Renal cortical epithelial cell (primary cell): Measurements from ENCODE around the gene MALSU1. TPM values are rescaled to one million over a fixed set of nuclear protein-coding genes. Genes with fewer than 3 reads are reported as not detected.
A peak's percentile ranks its signal among the peaks of the same experiment; 100 is the strongest.

Experiments
- DNase-seq: peaks from one replicate; pipeline ENCODE4 v3.0.0-alpha.2; 2011; ENCODE audit warnings: low read depth
- total RNA-seq: library from RNA; depleted of rRNA; stranded (reverse); fragments of >200 nt; gene quantifications from 2 replicates; pipeline ENCODE4 v1.2.3, GENCODE V29; 2014

Gene MALSU1
- 55.3 and 72.2 TPM in 2 replicates for total RNA-seq

DNA sequence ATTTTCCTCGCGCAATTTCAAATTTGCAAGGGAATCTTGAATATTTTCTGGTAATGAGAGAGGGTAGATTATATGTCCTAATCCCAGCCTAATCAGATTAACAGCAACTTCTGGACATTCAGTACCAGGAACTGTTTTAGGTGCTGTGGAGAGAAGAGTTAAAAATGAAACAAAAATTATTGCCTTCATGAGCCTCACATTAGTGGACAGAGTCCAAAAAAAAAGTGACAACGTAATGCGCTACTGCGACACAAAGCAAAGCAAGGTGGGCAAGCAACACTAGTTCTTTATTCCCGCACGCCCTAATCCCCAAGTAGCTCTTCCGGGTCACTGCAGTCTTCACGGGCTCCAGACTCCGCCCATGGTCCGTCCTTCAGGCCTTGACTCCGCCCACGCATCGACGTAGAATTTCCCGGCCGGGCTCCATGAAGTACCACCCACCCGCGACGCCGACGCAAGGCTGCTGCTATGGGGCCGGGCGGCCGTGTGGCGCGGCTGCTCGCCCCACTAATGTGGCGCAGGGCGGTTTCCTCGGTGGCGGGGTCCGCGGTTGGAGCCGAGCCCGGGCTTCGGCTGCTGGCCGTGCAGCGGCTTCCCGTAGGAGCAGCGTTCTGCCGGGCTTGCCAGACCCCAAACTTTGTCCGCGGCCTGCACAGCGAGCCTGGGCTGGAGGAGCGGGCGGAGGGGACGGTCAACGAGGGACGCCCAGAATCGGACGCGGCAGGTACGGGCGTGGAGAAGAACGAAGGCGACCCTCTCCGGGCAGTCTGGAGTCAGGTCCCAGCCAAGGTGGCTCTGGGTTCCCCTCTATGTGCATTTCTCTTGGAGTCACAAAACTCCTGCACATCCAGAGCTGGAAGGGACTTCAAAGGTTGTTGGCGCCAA is at the start of gene MALSU1:
Gene MALSU1 (plus strand): TSS at position 455 of the 885 bp plus-strand sequence. CDS start 14 bp downstream, at position 469.
- DNase-seq, result peak; percentile 93

DNA sequence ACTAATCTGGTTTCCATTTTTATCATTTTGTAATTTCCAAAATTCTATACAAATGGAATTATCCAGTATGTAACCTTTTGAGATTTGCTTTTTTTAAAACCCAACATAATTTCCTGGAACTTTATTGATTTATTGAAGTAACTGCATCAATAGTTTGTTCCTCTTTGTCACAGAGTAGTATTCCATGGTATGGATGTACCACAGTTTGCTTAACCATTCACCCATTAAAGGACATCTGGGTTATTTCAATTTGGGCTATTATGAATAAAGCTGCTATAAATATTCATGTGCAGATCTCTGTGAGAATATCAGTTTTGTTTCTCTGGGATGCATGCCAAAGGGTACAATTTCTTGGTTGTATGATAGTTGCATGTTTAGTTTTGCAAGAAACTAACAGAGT is 49.7 kb upstream of the MALSU1 start:
- DNase-seq, result no peak

DNA sequence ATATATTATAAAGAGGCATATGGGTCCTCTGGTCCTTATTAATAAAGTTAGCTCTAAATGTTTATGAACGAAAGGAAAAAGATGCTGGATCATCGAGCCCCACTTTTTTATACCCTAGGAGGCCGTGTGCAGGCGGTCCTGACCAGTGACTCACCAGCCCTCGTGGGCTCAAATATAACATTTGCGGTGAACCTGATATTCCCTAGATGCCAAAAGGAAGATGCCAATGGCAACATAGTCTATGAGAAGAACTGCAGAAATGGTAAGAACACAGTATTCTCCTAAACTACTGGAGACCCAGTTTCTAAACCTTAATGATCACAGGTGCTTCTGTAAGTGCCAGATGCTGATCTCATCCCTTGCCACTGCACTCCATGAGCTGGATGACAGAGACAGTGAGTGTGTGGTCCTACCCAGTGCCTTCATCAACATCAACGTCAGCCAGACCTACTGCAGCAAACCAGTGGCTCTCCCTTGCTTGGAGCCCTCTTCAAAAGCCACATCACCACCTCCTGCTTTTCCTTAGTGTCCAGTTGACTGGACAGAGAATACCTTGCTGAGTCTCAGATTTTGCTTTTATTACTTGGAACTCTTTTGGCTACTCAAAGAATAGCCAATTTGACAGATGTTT is 45.0 kb upstream of the MALSU1 start:
- DNase-seq, result no peak

DNA sequence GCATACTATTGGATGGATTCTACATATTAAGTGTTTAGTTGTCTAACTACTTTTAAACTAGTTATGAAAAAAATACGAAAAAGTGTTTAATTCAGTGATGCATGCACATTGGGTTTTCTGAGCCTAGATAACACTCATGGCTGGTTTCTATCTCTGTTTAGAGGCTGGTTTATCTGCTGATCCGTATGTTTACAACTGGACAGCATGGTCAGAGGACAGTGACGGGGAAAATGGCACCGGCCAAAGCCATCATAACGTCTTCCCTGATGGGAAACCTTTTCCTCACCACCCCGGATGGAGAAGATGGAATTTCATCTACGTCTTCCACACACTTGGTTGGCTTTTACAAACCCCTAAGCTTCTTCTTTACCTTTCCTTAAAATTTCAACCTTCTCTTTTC is 42.4 kb upstream of the MALSU1 start:
- DNase-seq, result no peak

DNA sequence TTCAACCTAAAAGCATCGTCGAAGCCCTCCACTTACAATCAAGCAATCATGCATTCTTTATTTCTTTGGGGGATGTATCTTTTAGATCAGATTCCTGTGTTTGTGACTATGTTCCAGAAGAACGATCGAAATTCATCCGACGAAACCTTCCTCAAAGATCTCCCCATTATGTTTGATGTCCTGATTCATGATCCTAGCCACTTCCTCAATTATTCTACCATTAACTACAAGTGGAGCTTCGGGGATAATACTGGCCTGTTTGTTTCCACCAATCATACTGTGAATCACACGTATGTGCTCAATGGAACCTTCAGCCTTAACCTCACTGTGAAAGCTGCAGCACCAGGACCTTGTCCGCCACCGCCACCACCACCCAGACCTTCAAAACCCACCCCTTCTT is 38.8 kb upstream of the MALSU1 start:
- DNase-seq, result no peak

DNA sequence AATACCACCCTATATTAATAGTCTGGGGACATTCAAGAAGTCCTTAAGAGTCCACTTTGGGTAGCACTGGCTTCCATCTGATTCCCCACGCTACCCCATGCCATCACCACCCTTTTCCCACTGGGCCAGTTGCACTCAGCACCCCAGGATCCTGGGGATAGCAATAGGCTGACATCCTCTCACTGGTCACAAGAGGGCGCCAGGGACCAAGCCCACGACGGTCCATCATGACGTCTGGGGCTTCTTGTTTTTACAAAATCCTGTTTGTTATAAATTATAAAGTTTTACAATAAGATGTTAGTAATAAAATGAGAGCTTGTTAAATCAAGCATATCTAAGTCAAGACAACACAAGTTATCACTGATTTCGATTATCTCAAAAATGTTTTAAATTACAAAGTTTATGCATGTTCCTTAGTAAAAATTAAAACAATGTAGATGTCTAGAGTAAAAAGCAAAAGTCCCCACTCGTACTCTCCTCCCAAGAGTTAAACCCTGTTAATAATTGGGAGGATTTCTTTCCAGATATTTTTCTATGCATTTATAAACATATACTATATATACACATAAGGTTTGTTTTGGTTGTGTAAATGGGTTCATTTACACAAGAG is 37.2 kb upstream of the MALSU1 start:
- DNase-seq, result peak; percentile 47

DNA sequence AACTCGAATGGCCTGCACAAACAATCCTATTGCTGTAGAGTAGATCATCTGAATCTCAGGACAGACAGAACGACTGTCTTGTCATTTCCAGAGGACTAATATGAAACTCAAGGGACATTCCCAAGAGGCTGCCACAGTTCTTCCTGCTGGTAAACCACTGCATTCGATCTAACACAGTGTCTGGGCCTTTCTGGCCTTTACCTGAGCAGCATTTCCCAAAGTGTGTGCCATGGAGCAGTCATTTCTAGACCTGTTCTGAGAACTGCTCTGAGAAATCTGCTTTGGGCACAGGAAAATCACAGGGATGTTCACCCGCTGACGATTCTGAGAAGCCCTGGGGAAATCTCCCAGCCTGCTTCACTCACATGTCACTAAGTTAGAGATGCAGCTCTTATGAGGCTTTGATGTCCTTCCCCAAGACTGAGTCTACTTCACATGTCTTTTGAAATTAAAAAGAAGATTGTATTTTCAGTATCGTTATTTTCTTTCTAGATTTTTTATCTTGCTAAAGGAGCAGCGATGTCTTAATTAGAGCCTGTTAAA is 34.2 kb upstream of the MALSU1 start:
- DNase-seq, result no peak

DNA sequence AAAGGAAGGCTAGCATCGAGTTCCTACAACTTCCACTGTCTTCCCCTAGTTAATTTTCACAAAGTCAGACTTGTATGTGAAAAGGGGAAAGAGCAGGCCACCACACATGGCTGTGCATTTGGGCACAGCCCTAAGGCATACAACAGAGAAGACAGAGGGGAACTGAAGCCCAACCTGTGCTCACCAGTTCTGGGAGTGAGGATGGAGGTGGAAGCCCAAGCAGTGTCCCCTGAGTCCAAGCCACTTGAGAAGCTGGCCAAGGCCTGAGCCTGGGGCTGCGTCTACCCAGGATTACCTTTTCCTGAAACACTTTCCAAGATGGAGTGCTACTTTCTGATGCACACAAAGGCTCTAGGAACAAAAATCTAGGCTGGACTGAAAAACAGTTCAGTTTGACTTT is 32.2 kb upstream of the MALSU1 start:
- DNase-seq, result no peak

DNA sequence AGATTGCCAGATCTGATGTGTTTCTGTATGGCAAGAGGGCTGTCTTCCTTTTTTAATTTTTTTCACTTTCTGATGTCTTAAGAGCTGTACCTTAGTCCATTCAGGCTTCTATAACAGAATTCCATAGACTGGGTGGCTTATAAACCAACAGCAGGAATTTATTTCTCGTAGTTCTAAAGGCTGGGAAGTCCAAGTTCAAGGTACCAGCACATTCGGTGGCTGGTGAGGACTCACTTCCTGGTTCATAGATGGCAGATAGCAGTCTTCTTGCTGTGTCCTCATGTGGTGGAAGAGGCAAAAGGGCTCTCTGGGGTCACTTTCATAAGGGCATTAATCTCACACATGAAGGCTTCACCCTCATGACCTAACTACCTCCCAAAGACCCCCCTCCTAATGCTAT is 31.8 kb upstream of the MALSU1 start:
- no peak for DNase-seq

DNA sequence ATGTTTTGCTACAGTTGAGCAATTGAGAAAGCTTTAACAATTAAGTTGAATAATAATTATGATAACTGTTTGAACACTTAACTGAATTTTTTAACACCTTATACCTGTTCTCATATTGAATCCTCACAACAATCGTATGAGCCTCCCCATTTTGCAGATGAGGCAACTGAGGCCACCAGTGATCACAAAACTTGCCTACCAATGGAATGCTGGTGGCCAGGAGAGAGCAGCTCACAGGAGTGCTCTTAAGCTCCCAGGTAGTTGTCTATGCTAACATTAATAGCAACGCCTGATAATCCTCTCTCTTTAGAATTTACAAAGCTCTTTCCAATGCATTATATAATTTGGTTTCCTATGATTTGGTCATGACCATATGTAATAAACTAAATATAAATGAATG is 31.0 kb upstream of the MALSU1 start:
- no peak for DNase-seq

DNA sequence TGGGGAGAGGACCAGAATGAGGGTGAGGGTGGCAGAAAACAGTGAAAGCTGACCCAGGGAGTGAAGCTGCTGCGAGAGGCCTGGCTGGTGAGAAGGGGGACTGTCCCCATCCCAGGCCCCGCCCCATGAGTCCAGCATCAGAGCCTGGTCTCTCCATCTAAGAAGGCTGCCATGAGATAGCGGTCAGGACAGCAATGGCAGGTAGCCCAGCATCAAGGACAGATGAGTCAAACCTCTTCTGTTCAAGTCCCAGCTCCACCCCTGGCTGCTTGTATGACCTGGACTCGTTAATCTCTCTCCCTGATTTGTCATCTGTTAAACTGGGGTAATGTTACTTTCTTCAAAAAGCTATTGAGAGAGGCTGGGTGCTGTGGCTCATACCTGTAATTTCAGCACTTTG is 30.4 kb upstream of the MALSU1 start:
- DNase-seq, result no peak

DNA sequence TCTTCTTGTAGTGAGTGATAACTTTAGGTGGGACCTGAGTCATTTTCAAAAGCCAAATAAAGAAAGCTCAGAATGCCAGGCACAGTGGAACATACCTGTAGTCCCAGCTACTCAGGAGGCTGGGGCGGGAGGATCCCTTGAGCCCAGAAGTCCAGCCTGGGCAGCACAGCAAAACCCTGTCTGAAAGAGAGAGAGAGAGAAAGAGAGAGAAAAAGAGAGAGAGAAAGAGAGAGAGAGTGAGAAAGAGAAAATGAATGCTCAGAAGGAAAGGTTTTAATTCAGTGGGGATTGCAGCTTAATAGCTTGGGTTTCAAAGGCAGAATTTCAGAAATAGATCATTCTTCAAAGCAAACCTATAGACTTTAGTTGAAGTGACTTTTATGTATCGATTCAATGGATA is 26.9 kb upstream of the MALSU1 start:
- no peak for DNase-seq

DNA sequence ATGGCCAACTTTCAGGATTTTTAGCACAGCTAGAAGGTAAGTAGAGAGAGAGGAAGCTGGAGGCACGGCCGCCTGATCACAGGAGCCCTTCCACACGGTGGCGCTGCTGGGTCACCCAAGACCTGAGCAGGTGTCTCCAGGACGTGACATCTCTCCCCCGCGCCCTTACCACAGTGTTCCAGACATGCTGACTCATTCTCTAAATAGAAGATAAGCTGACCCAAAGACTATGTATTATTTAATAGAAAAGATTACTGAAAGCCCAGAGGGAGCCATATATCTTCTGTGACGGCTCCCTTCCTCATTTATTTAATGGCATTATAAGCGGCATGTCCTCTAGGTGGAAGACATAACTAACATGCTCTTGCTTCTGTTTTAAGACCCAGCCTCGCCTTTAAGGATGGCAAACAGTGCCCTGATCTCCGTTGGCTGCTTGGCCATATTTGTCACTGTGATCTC is 26.0 kb upstream of the MALSU1 start:
- peak; percentile 85 for DNase-seq

DNA sequence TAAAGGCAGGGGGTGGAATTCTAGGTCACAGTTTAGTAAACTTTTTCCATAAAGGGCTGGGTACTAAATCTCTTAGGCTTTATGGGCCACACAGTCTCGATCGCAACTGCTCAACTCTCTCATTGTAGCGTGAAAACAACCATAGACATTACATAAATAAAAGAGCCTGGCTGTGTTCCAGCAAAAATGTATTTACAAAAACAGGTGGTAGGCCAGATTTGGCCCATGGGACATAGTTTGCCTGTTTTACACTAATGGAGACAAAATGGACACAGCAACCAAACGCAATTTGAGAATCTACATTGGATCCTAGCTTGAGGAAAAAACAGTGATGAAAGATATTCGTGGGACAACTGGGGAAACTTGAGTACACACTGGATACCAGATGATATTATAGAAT is 23.2 kb upstream of the MALSU1 start:
- no peak for DNase-seq

DNA sequence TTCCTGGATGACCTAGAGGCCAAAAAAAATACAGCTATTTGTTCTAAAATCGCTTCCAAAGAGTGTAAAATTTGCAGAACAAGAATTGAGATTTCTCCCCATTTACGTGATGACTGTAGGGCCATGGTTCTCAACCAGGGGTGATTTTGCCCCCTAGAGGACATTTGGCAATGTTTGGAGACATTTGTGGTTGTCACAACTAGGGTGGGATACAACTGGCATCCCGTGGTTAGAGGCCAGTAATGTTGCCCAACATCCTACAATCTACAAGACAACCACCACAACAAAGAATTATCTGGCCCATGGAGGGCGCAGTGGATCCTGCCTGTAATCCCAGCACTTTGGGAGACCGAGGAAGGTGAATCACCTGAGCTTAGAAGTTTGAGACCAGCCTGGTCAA is 22.8 kb upstream of the MALSU1 start:
- DNase-seq, result no peak

DNA sequence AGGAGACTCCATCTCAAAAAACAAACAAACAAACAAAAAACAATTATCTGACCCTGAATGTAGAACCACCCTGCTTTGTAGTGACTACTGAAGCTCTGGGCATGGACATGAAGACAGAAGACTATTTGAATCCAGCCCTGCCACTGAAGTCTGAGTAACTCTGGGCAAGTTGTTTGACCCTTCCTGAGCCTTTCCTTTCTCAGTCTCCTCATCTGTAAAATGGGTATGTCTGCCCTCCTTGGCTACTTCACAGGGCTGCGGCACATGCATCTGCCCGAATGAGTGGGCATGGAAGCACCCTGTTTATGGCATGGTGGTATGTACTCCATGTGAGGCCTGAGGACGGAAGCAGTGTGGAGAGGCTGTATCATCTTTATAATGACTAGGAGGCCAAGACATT is 22.2 kb upstream of the MALSU1 start:
- DNase-seq, result no peak

DNA sequence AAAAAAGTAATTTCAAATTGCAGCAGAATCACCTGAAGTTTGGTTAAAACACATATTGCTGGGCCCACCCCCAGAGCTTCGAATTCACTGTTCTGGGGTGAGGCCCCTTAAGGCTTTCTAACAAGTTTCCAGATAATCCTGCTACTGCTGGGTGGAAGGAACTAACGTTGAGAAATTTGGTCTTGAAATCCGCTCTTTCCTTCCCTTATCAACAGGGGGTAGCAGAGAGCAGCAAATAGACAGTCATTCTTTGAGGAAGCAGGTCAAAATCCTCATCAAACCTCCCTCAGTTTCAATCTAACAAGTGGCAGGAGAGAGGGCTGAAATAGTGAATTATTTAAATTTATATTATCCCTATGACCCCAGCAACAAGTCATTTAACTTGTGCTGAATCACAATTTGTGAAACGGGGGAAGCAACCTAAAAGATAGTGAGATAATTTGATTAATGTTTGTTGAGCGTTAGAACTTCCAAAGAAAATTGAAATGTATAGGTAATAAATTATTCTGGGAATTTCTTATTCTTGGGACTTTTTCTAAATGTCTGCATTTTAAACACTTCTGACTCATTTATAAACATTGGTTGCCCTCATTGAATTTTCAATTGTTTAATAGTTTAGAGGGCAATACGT is 21.7 kb upstream of the MALSU1 start:
- DNase-seq, result peak; percentile 70

DNA sequence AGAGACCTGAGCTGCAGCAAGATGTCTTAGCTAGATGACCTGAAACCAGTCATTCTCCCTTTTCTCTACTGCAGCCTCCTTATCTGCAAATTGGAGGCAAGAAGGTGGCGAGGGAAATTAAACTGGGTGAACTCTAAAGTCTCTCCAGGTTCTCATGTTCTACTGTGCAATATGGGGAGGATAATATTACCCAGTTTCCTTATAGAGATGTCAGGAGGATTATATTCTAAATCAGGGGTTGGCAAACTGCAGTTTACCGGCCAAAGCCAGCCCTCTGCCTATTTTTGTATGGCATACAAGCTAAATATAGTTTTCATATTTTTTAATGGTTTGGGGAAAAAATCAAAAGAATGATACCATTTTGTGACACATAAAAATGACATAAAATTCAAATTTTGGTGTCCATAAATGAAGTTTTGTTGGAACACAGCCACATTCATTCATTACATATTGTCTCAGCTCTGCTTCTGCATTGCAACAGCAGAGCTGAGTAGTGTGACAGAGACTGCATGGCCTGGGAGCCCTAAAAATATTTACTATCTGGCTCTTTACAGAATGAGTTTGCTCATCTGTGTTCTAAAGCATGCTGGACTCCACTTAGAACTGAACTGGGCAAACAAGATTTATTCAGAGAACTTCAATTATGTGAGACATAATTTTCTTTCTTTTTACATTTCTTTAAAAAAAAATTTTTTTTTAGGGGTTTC is 19.2 kb upstream of the MALSU1 start:
- DNase-seq, result no peak

DNA sequence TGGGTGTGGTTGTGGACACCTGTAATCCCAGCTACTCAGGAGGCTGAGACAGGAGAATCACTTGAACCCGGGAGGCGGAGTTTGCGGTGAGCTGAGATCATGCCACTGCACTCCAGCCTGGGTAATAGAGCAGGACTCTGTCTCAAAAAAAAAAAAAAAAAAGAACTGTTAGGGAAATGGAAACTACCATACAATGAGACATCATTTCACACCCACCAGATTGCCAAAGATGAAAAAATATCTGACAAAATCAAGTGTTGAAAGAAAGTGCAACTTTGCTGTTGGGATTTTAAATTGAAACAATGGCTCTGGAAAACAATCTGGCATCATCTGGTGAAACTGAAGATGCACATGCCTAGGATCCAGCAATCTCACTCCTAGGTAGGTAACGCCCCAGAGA is 16.1 kb upstream of the MALSU1 start:
- no peak for DNase-seq

DNA sequence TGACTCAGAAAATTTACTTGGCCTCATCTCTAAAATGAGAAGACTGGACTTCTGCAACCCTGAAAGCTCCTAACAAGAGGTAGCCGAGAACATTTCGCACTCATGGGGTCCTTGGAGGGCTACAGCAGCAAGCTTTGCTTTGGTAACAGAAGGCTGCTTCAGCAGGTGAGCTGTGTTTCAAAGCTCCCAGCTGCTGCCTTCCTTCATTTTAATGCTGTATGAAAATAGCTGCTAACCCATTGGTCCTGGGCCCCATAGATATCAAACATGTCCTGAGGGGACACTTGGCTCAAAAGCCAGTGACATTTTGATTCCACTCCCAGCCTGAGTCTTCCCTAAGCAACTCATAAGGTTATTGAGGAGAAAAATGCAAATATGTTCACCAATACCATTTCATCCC is 14.3 kb upstream of the MALSU1 start:
- no peak for DNase-seq
